Liver (tissue), 9 donors: ENCODE results near the gene KSR2. TPM values are rescaled to one million over a fixed set of nuclear protein-coding genes. Genes with fewer than 3 reads are reported as not detected.

ENCODE experiments used
- DNase-seq: peaks from one replicate; pipeline ENCODE4 v3.0.0-alpha.2; 2017; ENCODE audit warnings: low spot score
- H3K27ac ChIP-seq, 2 donors: one replicate each; pipeline ENCODE4 v1.7.0; 2013; ENCODE audit warnings: inconsistent platforms in 2 of 2, low read length in 2 of 2, control low read depth in 1 of 2, low read depth in 1 of 2, mild to moderate bottlenecking in 1 of 2
- H3K27me3 ChIP-seq, 4 donors: one replicate each; pipeline versions ENCODE4 v1.6.1 to v1.7.0; 2013; ENCODE audit warnings: low read length in 3 of 4, inconsistent platforms in 1 of 4, mild to moderate bottlenecking in 1 of 4, moderate library complexity in 1 of 4; ENCODE audit not compliant: control insufficient read depth in 4 of 4, insufficient read depth in 4 of 4
- H3K36me3 ChIP-seq, 4 donors: one replicate each; pipeline versions ENCODE4 v1.6.1 to v1.7.0; 2013; ENCODE audit warnings: low read length in 3 of 4, mild to moderate bottlenecking in 3 of 4, low read depth in 1 of 4, moderate library complexity in 1 of 4; ENCODE audit not compliant: control insufficient read depth in 4 of 4, insufficient read depth in 3 of 4
- H3K4me1 ChIP-seq, 4 donors: one replicate each; pipeline versions ENCODE4 v1.6.1 to v1.7.0; 2013; ENCODE audit warnings: low read length in 3 of 4, mild to moderate bottlenecking in 3 of 4, moderate library complexity in 1 of 4; ENCODE audit not compliant: control insufficient read depth in 4 of 4, insufficient read depth in 4 of 4
- H3K4me3 ChIP-seq, 3 donors: one replicate each; pipeline versions ENCODE4 v1.6.1 to v1.7.0; 2013; ENCODE audit warnings: low read length in 3 of 3, control low read depth in 1 of 3, low read depth in 1 of 3, mild to moderate bottlenecking in 1 of 3
- H3K9ac ChIP-seq, 2 donors: one replicate each; pipeline ENCODE4 v1.7.0; 2013; ENCODE audit warnings: low read length in 2 of 2, mild to moderate bottlenecking in 2 of 2, moderate library complexity in 2 of 2, control low read depth in 1 of 2, low read depth in 1 of 2
- H3K9me3 ChIP-seq, 4 donors: one replicate each; pipeline versions ENCODE4 v1.6.1 to v1.7.0; 2013; ENCODE audit warnings: low read length in 3 of 4; ENCODE audit not compliant: control insufficient read depth in 4 of 4
- EGR1 ChIP-seq, 2 donors: IDR thresholded peaks; 2 replicates each; pipeline ENCODE4 v1.6.1; 2016 to 2018; ENCODE audit warnings: antibody characterized with exemption in 2 of 2, low read depth in 2 of 2
- FOXA1 ChIP-seq: IDR thresholded peaks from 2 replicates; pipeline ENCODE4 v1.6.1; 2016; ENCODE audit warnings: antibody characterized with exemption
- FOXA2 ChIP-seq: IDR thresholded peaks from 2 replicates; pipeline ENCODE4 v1.6.1; 2016; ENCODE audit warnings: antibody characterized with exemption
- GABPA ChIP-seq, 2 donors: IDR thresholded peaks in 1 of 2; conservative IDR thresholded peaks in 1 of 2; 2 replicates each; pipeline ENCODE4 v1.6.1; 2016; ENCODE audit warnings: antibody characterized with exemption in 2 of 2, mild to moderate bottlenecking in 1 of 2, moderate library complexity in 1 of 2
- HNF4A ChIP-seq, 2 donors: conservative IDR thresholded peaks; 2 replicates each; pipeline ENCODE4 v1.6.1; 2016; ENCODE audit warnings: antibody characterized with exemption in 2 of 2, mild to moderate bottlenecking in 2 of 2
- JUND ChIP-seq, 2 donors: IDR thresholded peaks; 2 replicates each; pipeline ENCODE4 v1.6.1; 2016; ENCODE audit warnings: antibody characterized with exemption in 2 of 2
- NR2F2 ChIP-seq: IDR thresholded peaks from 2 replicates; pipeline ENCODE4 v1.6.1; 2016; ENCODE audit warnings: antibody characterized with exemption
- RAD21 ChIP-seq, 2 donors: IDR thresholded peaks; 2 replicates each; pipeline ENCODE4 v1.6.1; 2016; ENCODE audit warnings: antibody characterized with exemption in 2 of 2, mild to moderate bottlenecking in 2 of 2
- TAF1 ChIP-seq: conservative IDR thresholded peaks from 2 replicates; pipeline ENCODE4 v1.6.1; 2016; ENCODE audit warnings: antibody characterized with exemption, mild to moderate bottlenecking
- YY1 ChIP-seq: IDR thresholded peaks from 2 replicates; pipeline ENCODE4 v1.6.1; 2016; ENCODE audit warnings: antibody characterized with exemption, mild to moderate bottlenecking
- WGBS: extraction: QIAGEN DNeasy Blood & Tissue Kit; methylation state at CpG from one replicate; pipeline ENCODE4 v1.1.7; 2013; 5-methylcytosine and 5-hydroxymethylcytosine counted together
- polyA plus RNA-seq, 2 donors: library from polyadenylated mRNA; stranded (reverse) in 1 of 2; unstranded in 1 of 2; fragments of 200-250 nt in 1 of 2; fragments of >200 nt in 1 of 2; fragmentation: Nextera tagmentation in 1 of 2; extraction: Ambion mirVana in 1 of 2; gene quantifications; one replicate each; pipeline versions ENCODE4 v1.2.1 to v1.2.3, GENCODE V29; 2013 to 2015
- total RNA-seq, 2 donors: library from RNA; depleted of rRNA; stranded (reverse); fragments of >200 nt; gene quantifications; one replicate each; pipeline ENCODE4 v1.2.3, GENCODE V29; 2014
- TF ChIP-seq, protein P1 (sequence below): IDR thresholded peaks from 2 replicates; pipeline ENCODE4 v1.6.1; 2016; ENCODE audit warnings: antibody characterized with exemption
- TF ChIP-seq, protein P2 (sequence below): IDR thresholded peaks from 2 replicates; pipeline ENCODE4 v1.6.1; 2016; ENCODE audit warnings: antibody characterized with exemption, mild to moderate bottlenecking
- TF ChIP-seq, protein P3 (sequence below): fragments of 150-350 bp; IDR thresholded peaks from 2 replicates; pipeline ENCODE4 v1.5.1; 2017; ENCODE audit warnings: improper control_type of control experiment, low read depth, low read length; ENCODE audit not compliant: missing input control
- TF ChIP-seq, protein P4 (sequence below): IDR thresholded peaks from 2 replicates; pipeline ENCODE4 v1.6.1; 2016; ENCODE audit warnings: antibody characterized with exemption
- TF ChIP-seq, protein P5 (sequence below): IDR thresholded peaks from 2 replicates; pipeline ENCODE4 v1.6.1; 2016; ENCODE audit warnings: antibody characterized with exemption
- donor health status: healthy.
- donor health status: healthy.
- donor health status: healthy.
- donor health status: healthy.
- donor health status: healthy.

KSR2 gene
- total and polyA plus RNA-seq, 4 donors: under 0.01 to 0.02 (median under 0.01) TPM; not detected in 1

DNA sequence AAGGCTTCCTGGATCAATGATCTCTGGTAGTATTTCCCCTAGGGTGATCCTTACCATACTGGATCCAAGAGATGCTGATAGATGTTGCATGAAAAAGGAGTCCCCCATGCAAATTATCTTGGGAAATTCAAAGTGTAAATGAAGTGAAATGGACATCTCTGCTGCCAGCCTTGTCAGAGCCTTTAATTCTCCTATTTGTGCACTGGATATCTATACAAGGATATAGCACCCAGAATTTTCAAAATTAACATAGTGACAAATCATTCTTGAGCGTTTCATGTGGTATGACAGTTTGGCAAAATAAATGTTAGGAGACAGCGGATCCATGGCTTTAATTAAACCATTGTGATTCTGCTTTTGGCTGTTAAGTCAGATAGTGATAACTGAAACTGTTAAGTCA, 260.9 kb downstream of the KSR2 start:
- Histone ChIP-seq H3K4me1 (no peaks in the 10 kb centered on the region), H3K9ac (no peak overlapping the region), H3K36me3 (no peaks in the 10 kb centered on the region), H3K4me3 (no peak overlapping the region), H3K9me3 (no peaks in the 10 kb centered on the region), H3K27me3 (no peaks in the 10 kb centered on the region), H3K27ac (no peak overlapping the region)
- WGBS: 78% methylated on average over 2 of the region's 2 CpGs
- DNase-seq: no peak
- TF ChIP-seq NR2F2 (no peak), RAD21 (IDR thresholded peaks at IDR 0.05) (no peak), TAF1 (no peak), GABPA (IDR thresholded peaks at IDR 0.05 in 1 of 2, conservative IDR thresholded peaks at IDR 0.05 in 1 of 2) (no peak)
- TF ChIP-seq, protein P1, sequence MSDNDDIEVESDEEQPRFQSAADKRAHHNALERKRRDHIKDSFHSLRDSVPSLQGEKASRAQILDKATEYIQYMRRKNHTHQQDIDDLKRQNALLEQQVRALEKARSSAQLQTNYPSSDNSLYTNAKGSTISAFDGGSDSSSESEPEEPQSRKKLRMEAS: no peak
- TF ChIP-seq, protein P2, sequence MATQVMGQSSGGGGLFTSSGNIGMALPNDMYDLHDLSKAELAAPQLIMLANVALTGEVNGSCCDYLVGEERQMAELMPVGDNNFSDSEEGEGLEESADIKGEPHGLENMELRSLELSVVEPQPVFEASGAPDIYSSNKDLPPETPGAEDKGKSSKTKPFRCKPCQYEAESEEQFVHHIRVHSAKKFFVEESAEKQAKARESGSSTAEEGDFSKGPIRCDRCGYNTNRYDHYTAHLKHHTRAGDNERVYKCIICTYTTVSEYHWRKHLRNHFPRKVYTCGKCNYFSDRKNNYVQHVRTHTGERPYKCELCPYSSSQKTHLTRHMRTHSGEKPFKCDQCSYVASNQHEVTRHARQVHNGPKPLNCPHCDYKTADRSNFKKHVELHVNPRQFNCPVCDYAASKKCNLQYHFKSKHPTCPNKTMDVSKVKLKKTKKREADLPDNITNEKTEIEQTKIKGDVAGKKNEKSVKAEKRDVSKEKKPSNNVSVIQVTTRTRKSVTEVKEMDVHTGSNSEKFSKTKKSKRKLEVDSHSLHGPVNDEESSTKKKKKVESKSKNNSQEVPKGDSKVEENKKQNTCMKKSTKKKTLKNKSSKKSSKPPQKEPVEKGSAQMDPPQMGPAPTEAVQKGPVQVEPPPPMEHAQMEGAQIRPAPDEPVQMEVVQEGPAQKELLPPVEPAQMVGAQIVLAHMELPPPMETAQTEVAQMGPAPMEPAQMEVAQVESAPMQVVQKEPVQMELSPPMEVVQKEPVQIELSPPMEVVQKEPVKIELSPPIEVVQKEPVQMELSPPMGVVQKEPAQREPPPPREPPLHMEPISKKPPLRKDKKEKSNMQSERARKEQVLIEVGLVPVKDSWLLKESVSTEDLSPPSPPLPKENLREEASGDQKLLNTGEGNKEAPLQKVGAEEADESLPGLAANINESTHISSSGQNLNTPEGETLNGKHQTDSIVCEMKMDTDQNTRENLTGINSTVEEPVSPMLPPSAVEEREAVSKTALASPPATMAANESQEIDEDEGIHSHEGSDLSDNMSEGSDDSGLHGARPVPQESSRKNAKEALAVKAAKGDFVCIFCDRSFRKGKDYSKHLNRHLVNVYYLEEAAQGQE: no peak

DNA sequence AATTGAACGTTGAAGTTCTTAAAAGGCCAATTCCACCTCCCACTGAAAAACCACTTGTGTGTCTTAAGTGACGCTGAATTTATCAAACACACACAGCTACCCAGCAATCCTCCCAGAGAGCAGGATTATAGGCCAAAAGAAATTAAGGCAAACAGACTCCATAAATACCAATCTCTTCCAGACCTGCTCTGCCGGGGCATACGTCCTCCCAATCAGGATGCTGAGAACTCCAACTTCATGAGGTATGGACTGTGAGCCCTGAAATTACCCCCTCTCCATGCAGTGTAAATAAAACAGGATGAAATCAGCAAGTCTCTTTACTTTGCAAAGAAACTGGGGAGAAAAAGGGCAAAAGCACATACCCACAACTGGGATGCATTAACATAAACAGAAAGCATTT, 265.2 kb downstream of the KSR2 start:
- no peaks in the 10 kb centered on the region for H3K27me3 ChIP-seq
- no peaks in the 10 kb centered on the region for H3K36me3 ChIP-seq
- DNase-seq: no peak
- no peaks in the 10 kb centered on the region for H3K9me3 ChIP-seq
- H3K4me1 ChIP-seq: no peaks in the 10 kb centered on the region
- no peak overlapping the region for H3K9ac ChIP-seq
- H3K27ac ChIP-seq: no peak overlapping the region
- no peak overlapping the region for H3K4me3 ChIP-seq
- 65% methylated on average over 4 of the region's 4 CpGs for WGBS
- TF ChIP-seq, protein P3, sequence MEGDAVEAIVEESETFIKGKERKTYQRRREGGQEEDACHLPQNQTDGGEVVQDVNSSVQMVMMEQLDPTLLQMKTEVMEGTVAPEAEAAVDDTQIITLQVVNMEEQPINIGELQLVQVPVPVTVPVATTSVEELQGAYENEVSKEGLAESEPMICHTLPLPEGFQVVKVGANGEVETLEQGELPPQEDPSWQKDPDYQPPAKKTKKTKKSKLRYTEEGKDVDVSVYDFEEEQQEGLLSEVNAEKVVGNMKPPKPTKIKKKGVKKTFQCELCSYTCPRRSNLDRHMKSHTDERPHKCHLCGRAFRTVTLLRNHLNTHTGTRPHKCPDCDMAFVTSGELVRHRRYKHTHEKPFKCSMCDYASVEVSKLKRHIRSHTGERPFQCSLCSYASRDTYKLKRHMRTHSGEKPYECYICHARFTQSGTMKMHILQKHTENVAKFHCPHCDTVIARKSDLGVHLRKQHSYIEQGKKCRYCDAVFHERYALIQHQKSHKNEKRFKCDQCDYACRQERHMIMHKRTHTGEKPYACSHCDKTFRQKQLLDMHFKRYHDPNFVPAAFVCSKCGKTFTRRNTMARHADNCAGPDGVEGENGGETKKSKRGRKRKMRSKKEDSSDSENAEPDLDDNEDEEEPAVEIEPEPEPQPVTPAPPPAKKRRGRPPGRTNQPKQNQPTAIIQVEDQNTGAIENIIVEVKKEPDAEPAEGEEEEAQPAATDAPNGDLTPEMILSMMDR: no peak
- no peak for TF ChIP-seq HNF4A (conservative IDR thresholded peaks at IDR 0.05)
- TF ChIP-seq, protein P4, sequence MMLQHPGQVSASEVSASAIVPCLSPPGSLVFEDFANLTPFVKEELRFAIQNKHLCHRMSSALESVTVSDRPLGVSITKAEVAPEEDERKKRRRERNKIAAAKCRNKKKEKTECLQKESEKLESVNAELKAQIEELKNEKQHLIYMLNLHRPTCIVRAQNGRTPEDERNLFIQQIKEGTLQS: no peak
- TF ChIP-seq EGR1 (IDR thresholded peaks at IDR 0.05; ENCODE audit: low read depth in 2 of 2): no peak
- TF ChIP-seq FOXA1: no peak
- TF ChIP-seq, protein P2: no peak
- TF ChIP-seq RAD21 (IDR thresholded peaks at IDR 0.05): no peak
- no peak for TF ChIP-seq JUND (IDR thresholded peaks at IDR 0.05)
- TF ChIP-seq, protein P1: no peak
- TF ChIP-seq, protein P5, sequence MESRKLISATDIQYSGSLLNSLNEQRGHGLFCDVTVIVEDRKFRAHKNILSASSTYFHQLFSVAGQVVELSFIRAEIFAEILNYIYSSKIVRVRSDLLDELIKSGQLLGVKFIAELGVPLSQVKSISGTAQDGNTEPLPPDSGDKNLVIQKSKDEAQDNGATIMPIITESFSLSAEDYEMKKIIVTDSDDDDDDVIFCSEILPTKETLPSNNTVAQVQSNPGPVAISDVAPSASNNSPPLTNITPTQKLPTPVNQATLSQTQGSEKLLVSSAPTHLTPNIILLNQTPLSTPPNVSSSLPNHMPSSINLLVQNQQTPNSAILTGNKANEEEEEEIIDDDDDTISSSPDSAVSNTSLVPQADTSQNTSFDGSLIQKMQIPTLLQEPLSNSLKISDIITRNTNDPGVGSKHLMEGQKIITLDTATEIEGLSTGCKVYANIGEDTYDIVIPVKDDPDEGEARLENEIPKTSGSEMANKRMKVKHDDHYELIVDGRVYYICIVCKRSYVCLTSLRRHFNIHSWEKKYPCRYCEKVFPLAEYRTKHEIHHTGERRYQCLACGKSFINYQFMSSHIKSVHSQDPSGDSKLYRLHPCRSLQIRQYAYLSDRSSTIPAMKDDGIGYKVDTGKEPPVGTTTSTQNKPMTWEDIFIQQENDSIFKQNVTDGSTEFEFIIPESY: no peak
- no peak for TF ChIP-seq YY1
- no peak for TF ChIP-seq FOXA2
